MM.1S (cell line): ENCODE results near the gene RPS6KA2.

Source experiments
- DNase-seq: peaks from one replicate; pipeline ENCODE4 v3.0.0-alpha.2; 2015
- H2AFZ ChIP-seq: fragments of 300-600 bp; sonication (generic); 2 replicates; pipeline ENCODE4 v1.6.0; 2016; ENCODE audit warnings: antibody characterized with exemption, low read length
- H3F3A ChIP-seq: fragments of 300-600 bp; sonication (generic); 2 replicates; pipeline ENCODE4 v1.6.1; 2016; ENCODE audit warnings: mild to moderate bottlenecking, antibody characterized with exemption, low read length, moderate library complexity, mixed read lengths; ENCODE audit not compliant: insufficient read depth
- H3K27ac ChIP-seq: fragments of 300-600 bp; sonication (generic); 2 replicates; pipeline ENCODE4 v1.5.1; 2016; ENCODE audit warnings: mild to moderate bottlenecking, low read length
- H3K27me3 ChIP-seq: fragments of 300-600 bp; sonication (generic); replicated peaks from 2 replicates; pipeline ENCODE4 v1.6.0; 2016; ENCODE audit warnings: low read length; ENCODE audit not compliant: insufficient read depth
- H3K36me3 ChIP-seq: fragments of 300-600 bp; sonication (generic); replicated peaks from 2 replicates; pipeline ENCODE4 v1.6.1; 2016; ENCODE audit warnings: mild to moderate bottlenecking, low read length, mixed read lengths; ENCODE audit not compliant: insufficient read depth
- H3K4me1 ChIP-seq: fragments of 300-600 bp; sonication (generic); 2 replicates; pipeline ENCODE4 v1.6.1; 2016; ENCODE audit warnings: low read length, mixed read lengths
- H3K4me2 ChIP-seq: fragments of 300-600 bp; sonication (generic); 2 replicates; pipeline ENCODE4 v1.6.0; 2016; ENCODE audit warnings: low read depth, low read length
- H3K4me3 ChIP-seq: fragments of 300-600 bp; sonication (generic); 2 replicates; pipeline ENCODE4 v1.5.1; 2016; ENCODE audit warnings: low read length, mixed read lengths
- H3K79me2 ChIP-seq: fragments of 300-600 bp; sonication (generic); 2 replicates; pipeline ENCODE4 v1.6.1; 2016; ENCODE audit warnings: mixed run types, low read length, mixed read lengths
- H3K9ac ChIP-seq: fragments of 300-600 bp; sonication (generic); 2 replicates; pipeline ENCODE4 v1.6.1; 2016; ENCODE audit warnings: low read length, mixed read lengths
- H3K9me2 ChIP-seq: fragments of 300-600 bp; sonication (generic); replicated peaks from 2 replicates; pipeline ENCODE4 v1.6.1; 2016; ENCODE audit warnings: mild to moderate bottlenecking, low read length, mixed read lengths; ENCODE audit not compliant: insufficient read depth
- H3K9me3 ChIP-seq: fragments of 300-600 bp; sonication (generic); replicated peaks from 2 replicates; pipeline ENCODE4 v1.6.1; 2016; ENCODE audit warnings: mild to moderate bottlenecking, low read length, mixed read lengths; ENCODE audit not compliant: insufficient read depth
- H4K20me1 ChIP-seq: fragments of 300-600 bp; sonication (generic); 2 replicates; pipeline ENCODE4 v1.6.1; 2016; ENCODE audit warnings: mild to moderate bottlenecking, low read length, moderate library complexity, mixed read lengths; ENCODE audit not compliant: insufficient read depth
- CTCF ChIP-seq: fragments of 300-600 bp; sonication (generic); IDR thresholded peaks from 2 replicates; pipeline ENCODE4 v1.5.1; 2016; ENCODE audit warnings: antibody characterized with exemption, low read length, mixed read lengths
- EZH2 ChIP-seq: fragments of 300-600 bp; sonication (generic); optimal IDR thresholded peaks from 2 replicates; pipeline ENCODE3; 2017; ENCODE audit warnings: low read depth, mild to moderate bottlenecking, antibody characterized with exemption, low read length, mixed read lengths
- EZH2phosphoT487 ChIP-seq: fragments of 300-600 bp; sonication (generic); IDR thresholded peaks from 2 replicates; pipeline ENCODE4 v1.6.1; 2018; ENCODE audit warnings: antibody characterized with exemption, low read length

The RPS6KA2 gene

DNA sequence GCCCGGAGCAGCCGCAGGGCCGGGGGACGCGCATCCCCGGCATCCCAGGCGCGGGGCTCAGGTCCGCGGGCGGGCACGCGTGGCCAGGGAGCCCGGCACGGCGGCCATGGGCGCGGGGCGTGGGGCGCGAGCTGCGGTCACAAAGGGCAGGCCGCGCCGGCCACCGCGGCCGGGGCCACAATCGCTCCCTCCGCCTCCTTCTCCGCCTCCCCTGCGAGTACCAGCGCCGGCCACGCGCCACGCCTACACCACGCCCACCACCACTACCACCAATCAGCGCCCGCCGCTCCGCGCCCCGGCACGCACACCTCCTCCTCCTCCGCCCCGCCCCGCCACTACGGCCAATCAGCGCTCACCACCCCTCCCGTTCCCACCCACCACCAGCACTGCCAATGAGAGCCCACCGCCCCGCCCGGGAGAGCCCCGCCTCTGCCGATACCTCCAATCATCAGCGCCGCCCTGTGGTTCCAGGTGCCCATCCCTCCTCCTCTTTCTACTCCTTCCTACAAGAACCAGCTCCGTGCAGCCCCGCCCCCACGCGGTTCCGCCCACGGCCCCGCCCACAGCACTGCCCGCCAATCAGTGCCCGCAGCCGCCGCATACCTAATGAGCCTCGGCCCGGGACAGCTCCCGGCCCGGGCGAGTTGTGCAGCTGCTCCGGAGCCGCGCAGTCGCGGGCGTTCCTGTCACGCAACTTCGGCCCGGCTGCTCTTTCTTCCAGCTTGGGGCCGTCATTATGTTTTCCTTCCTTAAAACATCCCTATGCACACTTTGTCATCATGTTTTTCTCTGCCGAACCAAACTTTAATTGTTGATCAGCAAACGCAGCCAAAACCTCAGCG is at the start of gene RPS6KA2:
TSS of gene RPS6KA2 (minus strand) at position 219 of the 842 bp plus-strand sequence. CDS start 232 bp downstream, outside the sequence.
- TF ChIP-seq EZH2 (no peak), EZH2phosphoT487 (no peak)
- Histone ChIP-seq H3K4me3 (peak within 1 kb of the TSS; percentile 74), H3K27me3 (no peaks in the 10 kb centered on the region), H4K20me1 (no peaks in the 10 kb centered on the region), H3K4me2 (peak within 1 kb of the TSS; percentile 87), H3K9ac (peak within 1 kb of the TSS; percentile 72), H3K79me2 (no peaks in the 10 kb centered on the region), H3K9me3 (no peaks in the 10 kb centered on the region), H3F3A (peaks cover 23% of the 10 kb centered on the region), H3K27ac (peak within 1 kb of the TSS; percentile 93), H3K36me3 (no peaks in the 10 kb centered on the region), H3K4me1 (peaks cover 33% of the 10 kb centered on the region), H2AFZ (peak within 1 kb of the TSS; percentile 74), H3K9me2 (no peaks in the 10 kb centered on the region)
- peak; percentile 92 for DNase-seq

DNA sequence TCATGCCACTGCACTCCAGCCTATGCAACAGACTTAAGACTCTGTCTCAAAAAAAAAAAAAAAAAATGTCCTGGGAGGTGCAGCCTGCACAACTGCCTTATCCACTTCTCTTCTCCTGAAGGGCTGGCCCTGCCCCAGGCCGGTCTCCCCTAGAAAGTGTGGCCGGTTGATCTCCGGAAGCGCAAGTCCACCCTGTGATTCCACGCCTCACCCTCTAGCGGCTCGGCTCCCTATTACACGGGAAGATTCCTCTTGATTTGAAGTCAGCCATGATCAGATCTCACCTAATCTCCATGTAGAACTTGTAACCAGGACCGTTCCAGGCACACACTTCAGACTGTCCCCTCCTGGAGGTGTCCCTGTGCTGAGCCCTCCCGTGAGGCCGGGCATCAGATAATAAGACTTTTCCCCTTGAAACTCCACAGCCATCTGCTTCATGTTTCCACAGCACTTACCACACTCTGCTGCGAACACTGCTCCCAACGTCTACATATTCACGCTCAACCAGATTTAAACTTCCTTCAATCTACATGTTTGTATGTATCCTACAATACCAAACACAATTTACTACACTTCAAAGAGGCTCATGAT is 49.3 kb upstream of the RPS6KA2 start:
- H3F3A ChIP-seq, result no peaks in the 10 kb centered on the region
- H3K36me3 ChIP-seq, result no peaks in the 10 kb centered on the region
- no peak overlapping the region for H3K27ac ChIP-seq
- H2AFZ ChIP-seq, result no peak overlapping the region
- TF ChIP-seq EZH2phosphoT487 (no peak), CTCF (no peak), EZH2 (no peak)
- DNase-seq, result no peak
- no peaks in the 10 kb centered on the region for H3K27me3 ChIP-seq
- H3K9me3 ChIP-seq, result no peaks in the 10 kb centered on the region
- H3K9me2 ChIP-seq, result no peaks in the 10 kb centered on the region
- H3K9ac ChIP-seq, result no peak overlapping the region
- no peak overlapping the region for H3K4me3 ChIP-seq
- H3K4me2 ChIP-seq, result no peak overlapping the region
- no peaks in the 10 kb centered on the region for H4K20me1 ChIP-seq
- no peaks in the 10 kb centered on the region for H3K4me1 ChIP-seq
- H3K79me2 ChIP-seq, result no peaks in the 10 kb centered on the region

DNA sequence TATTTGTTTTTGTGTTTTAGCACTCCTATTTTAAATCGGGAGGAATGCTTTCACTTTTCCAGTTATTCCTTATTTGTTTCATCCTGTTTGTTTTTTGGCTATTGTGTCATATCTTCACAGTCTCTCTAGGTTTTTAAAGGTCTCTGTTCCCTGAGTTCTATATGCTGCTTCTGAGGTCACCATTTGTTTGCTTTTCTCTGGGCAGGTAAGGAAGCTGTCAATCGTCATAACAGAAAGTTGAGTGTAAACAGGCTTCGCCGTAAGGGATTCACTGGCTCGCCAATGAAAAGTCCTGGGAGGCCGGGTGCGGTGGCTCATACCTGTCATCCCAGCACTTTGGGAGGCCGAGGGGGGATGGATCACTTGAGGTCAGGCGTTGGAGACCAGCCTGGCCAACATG is 48.7 kb upstream of the RPS6KA2 start:
- Histone ChIP-seq H3K36me3 (no peaks in the 10 kb centered on the region), H3K27ac (no peak overlapping the region), H3K4me3 (no peak overlapping the region), H3K4me2 (no peak overlapping the region), H2AFZ (no peak overlapping the region), H3K79me2 (no peaks in the 10 kb centered on the region), H3K9me3 (no peaks in the 10 kb centered on the region), H3K9ac (no peak overlapping the region), H3K9me2 (no peaks in the 10 kb centered on the region), H4K20me1 (no peaks in the 10 kb centered on the region), H3F3A (no peaks in the 10 kb centered on the region), H3K4me1 (no peaks in the 10 kb centered on the region), H3K27me3 (no peaks in the 10 kb centered on the region)
- DNase-seq, result no peak
- TF ChIP-seq EZH2phosphoT487 (no peak), EZH2 (no peak), CTCF (no peak)

DNA sequence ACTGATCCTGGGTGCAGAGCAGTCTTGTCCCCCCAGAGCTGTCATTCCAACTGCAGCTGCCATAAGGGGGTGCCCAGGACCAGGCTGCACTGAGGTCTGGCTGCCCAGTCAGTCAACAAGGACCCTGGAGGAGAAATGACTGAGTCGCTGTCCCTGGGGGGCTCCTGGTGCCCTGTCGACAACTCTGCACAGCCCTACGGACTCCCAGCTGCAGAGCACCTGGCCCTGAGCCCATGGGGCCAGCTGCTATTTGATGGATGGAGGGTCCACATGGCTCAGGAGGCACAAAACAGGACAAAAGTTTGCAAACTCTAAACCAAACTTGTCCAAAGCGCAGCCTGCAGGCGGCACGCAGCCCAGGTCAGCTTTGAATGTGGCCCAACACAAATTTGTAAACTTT is 46.3 kb upstream of the RPS6KA2 start:
- Histone ChIP-seq H3K27ac (no peak overlapping the region), H3K27me3 (no peaks in the 10 kb centered on the region), H3K36me3 (no peaks in the 10 kb centered on the region), H3K79me2 (no peaks in the 10 kb centered on the region), H3K9me3 (no peaks in the 10 kb centered on the region), H3K4me3 (no peak overlapping the region), H4K20me1 (no peaks in the 10 kb centered on the region), H2AFZ (no peak overlapping the region), H3K9me2 (no peaks in the 10 kb centered on the region), H3K9ac (no peak overlapping the region), H3K4me2 (no peak overlapping the region), H3K4me1 (no peaks in the 10 kb centered on the region), H3F3A (no peaks in the 10 kb centered on the region)
- TF ChIP-seq EZH2 (no peak), CTCF (no peak), EZH2phosphoT487 (no peak)
- no peak for DNase-seq
